ENCODE measurements around the gene ANKRD66.
A peak's percentile ranks its signal among the peaks of the same experiment; 100 is the strongest.
"Not testable (repeated sequence)": the region's sequence is repeated elsewhere in the genome, so short reads cannot be mapped to it uniquely, and the experiment has no call there.

The ANKRD66 gene

GRCh38 chr6:46734867-46735719 lies 11.6 kb upstream of the ANKRD66 start, which contains the start of gene PLA2G7:
TSS of gene PLA2G7 (minus strand) at chr6:46735375. CDS start at chr6:46722891, 12,484 bp downstream.
- no peak within 1 kb of the TSS for H3K9ac ChIP-seq (ENCODE audit: low read depth, low read length)

GRCh38 chr6:46735720-46736031 lies 11.1 kb upstream of the ANKRD66 start:
- H3K4me2 ChIP-seq (ENCODE audit: low read length), result peak overlapping the region; percentile 86
- H3K4me3 ChIP-seq (ENCODE audit: low read length), result peak overlapping the region; percentile 70
- peaks cover 7% of the 10 kb centered on the region for H3K4me1 ChIP-seq (ENCODE audit: control insufficient read depth, insufficient read depth, low read length)
- H3K9me3 ChIP-seq (replicated peaks; ENCODE audit: low read length), result no peaks in the 10 kb centered on the region
- H3K27me3 ChIP-seq (ENCODE audit: control insufficient read depth, insufficient read depth, low read length), result peaks cover 39% of the 10 kb centered on the region
- H3K9ac ChIP-seq (ENCODE audit: low read depth, low read length), result no peak overlapping the region
- no peaks in the 10 kb centered on the region for H3K36me3 ChIP-seq (ENCODE audit: insufficient read depth, low read length)

More at GRCh38 chr6:46734867-46735719, 11.6 kb upstream of the ANKRD66 start, which contains the start of gene PLA2G7:
- H3K4me1 ChIP-seq (ENCODE audit: control insufficient read depth, insufficient read depth, low read length), result peaks cover 7% of the 10 kb centered on the region
- H3K9me3 ChIP-seq (replicated peaks; ENCODE audit: low read length), result no peaks in the 10 kb centered on the region
- H3K36me3 ChIP-seq (ENCODE audit: insufficient read depth, low read length), result no peaks in the 10 kb centered on the region
- peaks cover 37% of the 10 kb centered on the region for H3K27me3 ChIP-seq (ENCODE audit: control insufficient read depth, insufficient read depth, low read length)
- peak within 1 kb of the TSS; percentile 86 for H3K4me2 ChIP-seq (ENCODE audit: low read length)
- peak within 1 kb of the TSS; percentile 70 for H3K4me3 ChIP-seq (ENCODE audit: low read length)

GRCh38 chr6:46736906-46737305 lies 9.8 kb upstream of the ANKRD66 start:
- Histone ChIP-seq H3K4me2 (ENCODE audit: low read length) (no peak overlapping the region), H3K36me3 (ENCODE audit: insufficient read depth, low read length) (no peaks in the 10 kb centered on the region), H3K9me3 (replicated peaks; ENCODE audit: low read length) (no peaks in the 10 kb centered on the region), H3K4me3 (ENCODE audit: low read length) (no peak overlapping the region), H3K9ac (ENCODE audit: low read depth, low read length) (no peak overlapping the region), H3K27me3 (ENCODE audit: control insufficient read depth, insufficient read depth, low read length) (peaks cover 46% of the 10 kb centered on the region), H3K4me1 (ENCODE audit: control insufficient read depth, insufficient read depth, low read length) (peaks cover 7% of the 10 kb centered on the region)

DNA sequence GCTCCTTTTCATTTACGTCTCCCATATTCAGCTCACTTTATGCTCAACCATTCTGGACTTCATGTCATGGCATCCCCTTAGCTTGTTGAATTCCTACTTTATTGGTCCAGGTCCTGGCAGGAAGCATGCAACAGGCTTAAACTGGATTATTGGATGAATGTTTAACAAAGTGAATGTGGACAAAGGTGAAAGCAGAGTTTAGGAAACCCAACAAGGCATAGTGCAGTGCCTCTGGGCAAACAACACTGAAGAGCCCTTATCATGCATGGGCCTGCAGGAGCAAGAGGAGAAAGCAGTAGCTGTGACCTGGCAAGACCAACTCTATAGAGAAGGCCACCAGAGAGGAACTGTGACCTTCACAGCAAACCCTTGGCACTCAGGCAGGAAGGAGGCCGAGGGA lies 5.3 kb upstream of the ANKRD66 start:
- H3K9me3 ChIP-seq (replicated peaks; ENCODE audit: low read length), result no peaks in the 10 kb centered on the region
- H3K27me3 ChIP-seq (ENCODE audit: control insufficient read depth, insufficient read depth, low read length), result peaks cover 27% of the 10 kb centered on the region
- no peak overlapping the region for H3K4me3 ChIP-seq (ENCODE audit: low read length)
- H3K36me3 ChIP-seq (ENCODE audit: insufficient read depth, low read length), result no peaks in the 10 kb centered on the region
- no peaks in the 10 kb centered on the region for H3K4me1 ChIP-seq (ENCODE audit: control insufficient read depth, insufficient read depth, low read length)
- no peak overlapping the region for H3K9ac ChIP-seq (ENCODE audit: low read depth, low read length)
- H3K4me2 ChIP-seq (ENCODE audit: low read length), result no peak overlapping the region

- H3K9me3 ChIP-seq (replicated peaks; ENCODE audit: low read length), result no peaks in the 10 kb centered on the region
- peaks cover 25% of the 10 kb centered on the region for H3K27me3 ChIP-seq (ENCODE audit: control insufficient read depth, insufficient read depth, low read length)
- H3K4me2 ChIP-seq (ENCODE audit: low read length), result no peak overlapping the region
Measured at GRCh38 chr6:46741910-46742309, 4.8 kb upstream of the ANKRD66 start.

GRCh38 chr6:46743425-46744158 lies 3.1 kb upstream of the ANKRD66 start:
- Histone ChIP-seq H3K4me3 (ENCODE audit: low read length) (no peak overlapping the region), H3K36me3 (ENCODE audit: insufficient read depth, low read length) (no peaks in the 10 kb centered on the region), H3K9ac (ENCODE audit: low read depth, low read length) (no peak overlapping the region), H3K27me3 (ENCODE audit: control insufficient read depth, insufficient read depth, low read length) (peaks cover 25% of the 10 kb centered on the region), H3K4me1 (ENCODE audit: control insufficient read depth, insufficient read depth, low read length) (no peaks in the 10 kb centered on the region), H3K9me3 (replicated peaks; ENCODE audit: low read length) (no peaks in the 10 kb centered on the region), H3K4me2 (ENCODE audit: low read length) (no peak overlapping the region)

More at GRCh38 chr6:46741910-46742309, 4.8 kb upstream of the ANKRD66 start:
- Histone ChIP-seq H3K4me3 (ENCODE audit: low read length) (no peak overlapping the region), H3K9ac (ENCODE audit: low read depth, low read length) (no peak overlapping the region), H3K36me3 (ENCODE audit: insufficient read depth, low read length) (no peaks in the 10 kb centered on the region), H3K4me1 (ENCODE audit: control insufficient read depth, insufficient read depth, low read length) (no peaks in the 10 kb centered on the region)

DNA sequence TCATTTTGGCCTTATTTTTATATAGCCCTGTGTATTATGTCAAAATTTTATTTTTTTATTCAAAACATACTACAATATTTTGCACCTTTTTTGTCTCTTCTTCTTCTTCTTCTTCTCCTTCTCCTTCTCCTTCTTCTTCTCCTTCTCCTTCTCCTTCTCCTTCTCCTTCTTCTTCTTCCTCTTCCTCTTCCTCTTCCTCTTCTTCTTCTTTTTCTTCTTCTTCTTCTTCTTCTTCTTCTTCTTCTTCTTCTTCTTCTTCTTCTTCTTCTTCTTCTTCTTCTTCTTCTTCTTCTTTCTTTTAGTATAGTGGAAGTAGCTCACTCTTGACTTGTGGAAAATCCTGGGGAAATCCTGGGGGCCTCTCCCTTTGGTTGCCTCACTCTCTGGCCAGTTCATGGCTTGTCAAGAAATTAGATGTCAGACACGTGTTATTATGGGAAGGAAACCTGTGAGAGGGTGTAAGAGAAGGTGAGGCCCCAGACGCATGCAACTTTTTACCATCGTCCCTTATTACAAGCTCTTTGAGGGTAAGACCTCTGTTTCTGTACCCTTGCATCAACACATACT lies 2.5 kb upstream of the ANKRD66 start:
- not testable (repeated sequence) for H3K9ac ChIP-seq (ENCODE audit: low read depth, low read length); H3K36me3 ChIP-seq (ENCODE audit: insufficient read depth, low read length); H3K4me1 ChIP-seq (ENCODE audit: control insufficient read depth, insufficient read depth, low read length); H3K9me3 ChIP-seq (replicated peaks; ENCODE audit: low read length); H3K4me3 ChIP-seq (ENCODE audit: low read length); H3K4me2 ChIP-seq (ENCODE audit: low read length)
- H3K27me3 ChIP-seq (ENCODE audit: control insufficient read depth, insufficient read depth, low read length), result peaks cover 25% of the 10 kb centered on the region

- no peak overlapping the region for H3K4me3 ChIP-seq (ENCODE audit: low read length)
- no peaks in the 10 kb centered on the region for H3K9me3 ChIP-seq (replicated peaks; ENCODE audit: low read length)
- H3K36me3 ChIP-seq (ENCODE audit: insufficient read depth, low read length), result no peaks in the 10 kb centered on the region
- H3K27me3 ChIP-seq (ENCODE audit: control insufficient read depth, insufficient read depth, low read length), result peaks cover 22% of the 10 kb centered on the region
- no peaks in the 10 kb centered on the region for H3K4me1 ChIP-seq (ENCODE audit: control insufficient read depth, insufficient read depth, low read length)
- no peak overlapping the region for H3K4me2 ChIP-seq (ENCODE audit: low read length)
- H3K9ac ChIP-seq (ENCODE audit: low read depth, low read length), result no peak overlapping the region
Measured at GRCh38 chr6:46745973-46746372, 760 bp upstream of the ANKRD66 start.

DNA sequence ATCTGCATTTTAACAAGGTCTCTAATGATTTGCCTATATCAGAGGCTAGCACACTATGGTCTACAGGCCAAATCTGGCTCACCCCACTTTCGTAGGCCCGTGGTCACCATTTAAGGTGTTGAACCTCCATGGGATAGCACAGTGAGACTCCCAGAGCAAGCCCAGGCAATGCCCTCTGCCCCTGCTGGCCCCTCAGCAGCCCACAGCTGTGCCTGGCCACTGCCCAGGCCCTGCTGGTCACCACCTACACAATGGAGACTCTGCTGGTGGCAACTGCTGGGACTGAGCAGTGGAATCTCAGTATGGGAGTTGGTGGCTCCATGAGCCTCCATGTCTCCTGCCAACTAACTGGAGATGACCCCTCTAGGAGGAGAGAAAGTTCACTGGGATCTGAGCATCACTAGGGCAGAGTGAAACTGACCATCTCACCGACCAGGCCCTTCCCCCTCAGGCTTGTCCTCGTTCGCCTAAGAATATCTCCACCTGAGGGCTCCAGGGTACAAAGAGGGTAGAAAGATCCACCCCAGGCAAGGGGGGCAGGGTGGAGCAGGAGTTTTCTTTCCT lies 2.3 kb downstream of the ANKRD66 start:
- no peaks in the 10 kb centered on the region for H3K36me3 ChIP-seq (ENCODE audit: insufficient read depth, low read length)
- H3K4me1 ChIP-seq (ENCODE audit: control insufficient read depth, insufficient read depth, low read length), result no peaks in the 10 kb centered on the region
- no peak overlapping the region for H3K9ac ChIP-seq (ENCODE audit: low read depth, low read length)
- H3K4me3 ChIP-seq (ENCODE audit: low read length), result no peak overlapping the region
- H3K4me2 ChIP-seq (ENCODE audit: low read length), result no peak overlapping the region
- H3K27me3 ChIP-seq (ENCODE audit: control insufficient read depth, insufficient read depth, low read length), result peaks cover 16% of the 10 kb centered on the region
- H3K9me3 ChIP-seq (replicated peaks; ENCODE audit: low read length), result no peaks in the 10 kb centered on the region

DNA sequence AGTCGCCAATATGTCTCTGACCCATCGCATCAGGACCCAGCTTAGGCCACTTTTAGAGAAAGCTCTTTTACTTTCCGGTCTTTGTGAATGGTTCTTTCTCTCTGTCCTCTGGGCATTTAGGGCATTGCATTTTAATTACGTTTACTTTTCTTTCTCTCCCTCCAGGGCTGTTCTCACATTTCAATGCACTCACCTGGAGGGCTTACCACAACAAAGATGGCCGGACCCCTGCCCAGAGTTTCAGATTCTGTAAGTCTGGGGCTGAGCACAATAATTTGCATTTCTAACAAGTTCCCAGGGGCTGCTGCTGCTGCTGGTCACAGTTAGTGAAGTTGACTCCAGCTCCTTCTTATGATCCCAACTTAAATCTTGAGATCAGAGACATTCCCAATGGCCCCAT lies 3.0 kb downstream of the ANKRD66 start:
- H3K4me3 ChIP-seq (ENCODE audit: low read length), result no peak overlapping the region

DNA sequence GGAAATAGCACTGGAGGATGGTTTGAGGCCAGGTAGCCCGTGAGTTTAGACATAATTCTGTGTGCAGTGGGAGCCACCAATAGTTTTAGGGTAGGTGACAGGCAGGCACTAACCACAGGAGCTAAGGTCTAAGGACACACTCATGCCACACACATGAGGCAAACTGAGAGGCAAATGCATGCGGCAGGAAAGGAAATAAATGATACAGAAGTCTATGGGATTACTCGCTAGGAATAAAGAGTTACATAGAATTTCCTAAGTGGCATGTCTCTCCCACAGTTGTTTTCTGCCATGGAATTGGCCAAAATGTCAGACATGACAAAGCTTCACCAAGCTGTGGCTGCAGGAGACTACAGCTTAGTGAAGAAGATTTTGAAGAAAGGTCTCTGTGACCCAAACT lies 4.9 kb downstream of the ANKRD66 start:
- Histone ChIP-seq H3K4me2 (ENCODE audit: low read length) (no peak overlapping the region), H3K9me3 (replicated peaks; ENCODE audit: low read length) (no peaks in the 10 kb centered on the region), H3K27me3 (ENCODE audit: control insufficient read depth, insufficient read depth, low read length) (no peaks in the 10 kb centered on the region), H3K4me3 (ENCODE audit: low read length) (no peak overlapping the region), H3K9ac (ENCODE audit: low read depth, low read length) (no peak overlapping the region), H3K36me3 (ENCODE audit: insufficient read depth, low read length) (no peaks in the 10 kb centered on the region), H3K4me1 (ENCODE audit: control insufficient read depth, insufficient read depth, low read length) (peaks cover 4% of the 10 kb centered on the region)

More for the DNA sequence above, 3.0 kb downstream of the ANKRD66 start:
- Histone ChIP-seq H3K27me3 (ENCODE audit: control insufficient read depth, insufficient read depth, low read length) (peaks cover 12% of the 10 kb centered on the region), H3K4me1 (ENCODE audit: control insufficient read depth, insufficient read depth, low read length) (no peaks in the 10 kb centered on the region), H3K36me3 (ENCODE audit: insufficient read depth, low read length) (no peaks in the 10 kb centered on the region), H3K9me3 (replicated peaks; ENCODE audit: low read length) (no peaks in the 10 kb centered on the region), H3K4me2 (ENCODE audit: low read length) (no peak overlapping the region), H3K9ac (ENCODE audit: low read depth, low read length) (no peak overlapping the region)

Measured in skeletal muscle satellite cell (primary cell).